ENCODE results near the gene CCL2.

GRCh38 chr17:34220045-34220751, 34.9 kb upstream of the CCL2 start:
- TF ChIP-seq EZH2 (IDR thresholded peaks at IDR 0.05; ENCODE audit: low read depth) (no peak), CTCF (conservative IDR thresholded peaks at IDR 0.05) (no peak)

Measured in PC-9 (cell line).